A549 (cell line): ENCODE measurements around the gene ANKS1B. TPM values are rescaled to one million over a fixed set of nuclear protein-coding genes. Genes with fewer than 3 reads are reported as not detected.

Experiments used
- ATAC-seq, 2 experiments: fragments of 200-7000 bp in 1 of 2; fragments of >200 bp in 1 of 2; cut with Nextera tagmentation in 1 of 2; cut with Tn5 transposase in 1 of 2; 3 replicates each; pipeline versions ENCODE4 v1.8.0 to v1.9.1; 2018 to 2020; ENCODE audit warnings: mild to moderate bottlenecking in 1 of 2, moderate library complexity in 1 of 2
- CTCF ChIA-PET: fragments of 300-600 bp; sonication (Branson Sonifier 250); formaldehyde crosslinking; extraction: SDS; loops from one replicate; lab custom pipeline; 2021; ENCODE audit warnings: antibody characterized with exemption, inconsistent platforms; lab: Yijun Ruan, JAX
- POLR2A ChIA-PET: fragments of 350-600 bp; formaldehyde crosslinking; extraction: SDS; loops from one replicate; lab custom pipeline; 2021; ENCODE audit warnings: antibody characterized with exemption, inconsistent platforms; lab: Yijun Ruan, JAX
- DNase-seq, 2 experiments: peaks; one replicate each; pipeline versions ENCODE4 v3.0.0 to v3.0.0-alpha.2; 2011 to 2016; ENCODE audit warnings: low read depth in 1 of 2, low spot score in 1 of 2
- FAIRE-seq: peaks from 2 replicates; lab custom pipeline; 2011; peaks lifted over from hg19 to GRCh38; lab: Jason Lieb, UNC
- H3K27ac ChIP-seq, 2 experiments: fragments of >200 bp; sonication (Bioruptor Twin); formaldehyde crosslinking; 3 replicates each; pipeline ENCODE4 v1.5.1; 2016 to 2017
- H3K4me1 ChIP-seq: fragments of >200 bp; sonication (Bioruptor Twin); formaldehyde crosslinking; 3 replicates; pipeline ENCODE4 v1.6.1; 2016
- H3K4me2 ChIP-seq: fragments of >200 bp; sonication (Bioruptor Twin); formaldehyde crosslinking; 3 replicates; pipeline ENCODE4 v1.6.1; 2016
- H3K4me3 ChIP-seq: fragments of >200 bp; sonication (Bioruptor Twin); formaldehyde crosslinking; 3 replicates; pipeline ENCODE4 v1.5.1; 2016
- H3K9me3 ChIP-seq: fragments of >200 bp; sonication (Bioruptor Twin); formaldehyde crosslinking; 3 replicates; pipeline ENCODE4 v1.6.1; 2016
- BHLHE40 ChIP-seq: IDR thresholded peaks from 2 replicates; pipeline ENCODE4 v1.6.1; 2012; ENCODE audit warnings: low read depth, low read length, inconsistent platforms
- EHF ChIP-seq: fragments of 250-450 bp; sonication (Bioruptor Pico); IDR thresholded peaks from 2 replicates; pipeline ENCODE4 v1.5.0; 2020; ENCODE audit warnings: mild to moderate bottlenecking
- EHMT2 ChIP-seq: fragments of 200-600 bp; sonication (generic); IDR thresholded peaks from 2 replicates; pipeline ENCODE4 v1.6.1; 2016; ENCODE audit warnings: antibody characterized with exemption, low read depth, mild to moderate bottlenecking, moderate library complexity
- ESRRA ChIP-seq: fragments of 150-350 bp; IDR thresholded peaks from 2 replicates; pipeline ENCODE4 v1.6.1; 2014; ENCODE audit warnings: mild to moderate bottlenecking, low read length, borderline replicate concordance
- GATA3 ChIP-seq: IDR thresholded peaks from 2 replicates; pipeline ENCODE4 v1.6.1; 2012; ENCODE audit warnings: borderline replicate concordance
- HDAC2 ChIP-seq: fragments of 200-600 bp; sonication (generic); IDR thresholded peaks from 2 replicates; pipeline ENCODE4 v1.6.1; 2016
- HEYL ChIP-seq: fragments of 250-450 bp; sonication (Bioruptor Pico); IDR thresholded peaks from 2 replicates; pipeline ENCODE4 v1.8.0; 2021; ENCODE audit warnings: mild to moderate bottlenecking, moderate library complexity
- JUNB ChIP-seq: fragments of >200 bp; sonication (Bioruptor Twin); formaldehyde crosslinking; IDR thresholded peaks from 2 replicates; pipeline ENCODE4 v1.6.1; 2016
- MAZ ChIP-seq: fragments of 150-350 bp; IDR thresholded peaks from 2 replicates; pipeline ENCODE4 v1.6.1; 2014; ENCODE audit warnings: antibody characterized with exemption, low read depth, low read length, borderline replicate concordance
- MYC ChIP-seq: IDR thresholded peaks from 2 replicates; pipeline ENCODE4 v1.6.1; 2012; ENCODE audit warnings: mild to moderate bottlenecking, inconsistent platforms, low read length, improper control_type of control experiment, borderline replicate concordance
- NFE2L2 ChIP-seq: fragments of 150-350 bp; conservative IDR thresholded peaks from 2 replicates; pipeline ENCODE4 v1.6.1; 2014; ENCODE audit warnings: low read length
- POLR2AphosphoS2 ChIP-seq: conservative IDR thresholded peaks from 2 replicates; pipeline ENCODE4 v1.6.1; 2012; ENCODE audit warnings: low read length, improper control_type of control experiment, inconsistent platforms
- RARB ChIP-seq: fragments of 250-450 bp; sonication (Bioruptor Pico); IDR thresholded peaks from 2 replicates; pipeline ENCODE4 v1.8.0; 2021; ENCODE audit warnings: mild to moderate bottlenecking, moderate library complexity
- RFX5 ChIP-seq: fragments of 450-650 bp; IDR thresholded peaks from 2 replicates; pipeline ENCODE4 v1.7.1; 2014; ENCODE audit warnings: antibody characterized with exemption, mild to moderate bottlenecking, moderate library complexity
- SMC3 ChIP-seq: fragments of >200 bp; sonication (Bioruptor Twin); formaldehyde crosslinking; IDR thresholded peaks from 3 replicates; pipeline ENCODE4 v1.6.1; 2018; ENCODE audit warnings: inconsistent platforms
- TFCP2L1 ChIP-seq: fragments of 250-450 bp; sonication (Bioruptor Pico); IDR thresholded peaks from 2 replicates; pipeline ENCODE4 v1.5.0; 2021; ENCODE audit warnings: mild to moderate bottlenecking
- ZC3H11A ChIP-seq: fragments of 450-650 bp; IDR thresholded peaks from 2 replicates; pipeline ENCODE4 v1.6.1; 2014; ENCODE audit warnings: antibody characterized with exemption, mild to moderate bottlenecking
- ZNF302 ChIP-seq: fragments of 250-450 bp; sonication (Bioruptor Pico); IDR thresholded peaks from 2 replicates; pipeline ENCODE4 v1.9.0; 2021; ENCODE audit warnings: inconsistent platforms, mild to moderate bottlenecking, moderate library complexity
- ZSCAN20 ChIP-seq: fragments of 250-450 bp; sonication (Bioruptor Pico); IDR thresholded peaks from 2 replicates; pipeline ENCODE4 v1.8.0; 2022; ENCODE audit warnings: mild to moderate bottlenecking, moderate library complexity
- WGBS: methylation state at CpG from one replicate; pipeline ENCODE4 v1.1.6; 2017; ENCODE audit errors: missing lambda C conversion rate; 5-methylcytosine and 5-hydroxymethylcytosine counted together
- polyA plus RNA-seq, 4 experiments: library from polyadenylated mRNA; depleted of rRNA in 3 of 4; stranded (reverse); fragments of >200 nt; fragmentation: RNase III in 1 of 4; extraction: RNeasy Plus Mini Kit Qiagen cat#74134 plus additional on column Dnase treatment in 1 of 4; gene quantifications; 2 replicates in 3 of 4; 3 replicates in 1 of 4; pipeline ENCODE4 v1.2.3, GENCODE V29; 2011 to 2017
- TF ChIP-seq, protein P1 (sequence below): IDR thresholded peaks from 2 replicates; pipeline ENCODE4 v1.6.1; 2012
- TF ChIP-seq, protein P2 (sequence below): fragments of >200 bp; sonication (Bioruptor Twin); formaldehyde crosslinking; IDR thresholded peaks from 3 replicates; pipeline ENCODE4 v1.6.1; 2016
- TF ChIP-seq, protein P3 (sequence below): fragments of 250-450 bp; sonication (Bioruptor Pico); IDR thresholded peaks from 2 replicates; pipeline ENCODE4 v1.5.0; 2020; ENCODE audit warnings: low read depth, mild to moderate bottlenecking, moderate library complexity
- TF ChIP-seq, protein P4 (sequence below): fragments of 200-600 bp; sonication (generic); IDR thresholded peaks from 2 replicates; pipeline ENCODE4 v1.6.1; 2016; ENCODE audit warnings: antibody characterized with exemption, mild to moderate bottlenecking, moderate library complexity
- TF ChIP-seq, protein P5 (sequence below): fragments of >200 bp; sonication (Bioruptor Twin); formaldehyde crosslinking; IDR thresholded peaks from 3 replicates; pipeline ENCODE4 v1.5.1; 2016

The ANKS1B gene
- polyA plus RNA-seq, 2 of the 4 experiments (the other 2 are of a cell fraction) = 1.5 to 2.2 TPM

DNA sequence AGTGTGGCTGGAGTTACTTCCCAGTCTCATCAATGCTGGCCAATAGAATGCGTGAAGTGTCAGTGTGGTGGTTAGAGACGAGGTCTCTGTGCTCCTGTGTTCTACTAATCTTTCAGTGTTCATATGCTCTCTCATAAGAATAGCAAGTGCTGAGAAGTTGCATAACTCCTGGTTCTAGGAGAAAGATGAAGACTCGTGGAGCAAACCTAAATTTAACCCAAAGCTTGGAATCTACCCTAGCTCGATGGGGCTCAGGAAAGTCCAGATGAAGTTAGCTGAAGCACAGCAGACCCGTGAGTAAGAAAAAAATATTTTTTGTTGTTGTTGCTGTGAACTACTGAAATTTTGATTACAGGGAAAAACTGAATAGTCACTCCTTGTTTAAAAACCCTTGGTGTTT, 927.1 kb downstream of the ANKS1B start:
- ChIA-PET CTCF (interaction anchor here (1.1 to 1.9 kb wide), 2 partner anchors 14 to 59 kb away, joined by 4 to 5 read pairs; no protein-coding TSS in a partner anchor), POLR2A (no interaction called here)
- TF ChIP-seq ZC3H11A (no peak), HDAC2 (no peak), SMC3 (no peak), MAZ (no peak), TFCP2L1 (no peak), EHF (CRISPR knock-in tag) (no peak), ZNF302 (no peak), RARB (CRISPR knock-in tag) (no peak), BHLHE40 (no peak)
- TF ChIP-seq, protein P1, sequence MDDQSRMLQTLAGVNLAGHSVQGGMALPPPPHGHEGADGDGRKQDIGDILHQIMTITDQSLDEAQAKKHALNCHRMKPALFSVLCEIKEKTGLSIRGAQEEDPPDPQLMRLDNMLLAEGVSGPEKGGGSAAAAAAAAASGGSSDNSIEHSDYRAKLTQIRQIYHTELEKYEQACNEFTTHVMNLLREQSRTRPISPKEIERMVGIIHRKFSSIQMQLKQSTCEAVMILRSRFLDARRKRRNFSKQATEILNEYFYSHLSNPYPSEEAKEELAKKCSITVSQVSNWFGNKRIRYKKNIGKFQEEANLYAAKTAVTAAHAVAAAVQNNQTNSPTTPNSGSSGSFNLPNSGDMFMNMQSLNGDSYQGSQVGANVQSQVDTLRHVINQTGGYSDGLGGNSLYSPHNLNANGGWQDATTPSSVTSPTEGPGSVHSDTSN = no peak
- TF ChIP-seq, protein P2, sequence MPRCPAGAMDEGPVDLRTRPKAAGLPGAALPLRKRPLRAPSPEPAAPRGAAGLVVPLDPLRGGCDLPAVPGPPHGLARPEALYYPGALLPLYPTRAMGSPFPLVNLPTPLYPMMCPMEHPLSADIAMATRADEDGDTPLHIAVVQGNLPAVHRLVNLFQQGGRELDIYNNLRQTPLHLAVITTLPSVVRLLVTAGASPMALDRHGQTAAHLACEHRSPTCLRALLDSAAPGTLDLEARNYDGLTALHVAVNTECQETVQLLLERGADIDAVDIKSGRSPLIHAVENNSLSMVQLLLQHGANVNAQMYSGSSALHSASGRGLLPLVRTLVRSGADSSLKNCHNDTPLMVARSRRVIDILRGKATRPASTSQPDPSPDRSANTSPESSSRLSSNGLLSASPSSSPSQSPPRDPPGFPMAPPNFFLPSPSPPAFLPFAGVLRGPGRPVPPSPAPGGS = no peak
- TF ChIP-seq, protein P3, sequence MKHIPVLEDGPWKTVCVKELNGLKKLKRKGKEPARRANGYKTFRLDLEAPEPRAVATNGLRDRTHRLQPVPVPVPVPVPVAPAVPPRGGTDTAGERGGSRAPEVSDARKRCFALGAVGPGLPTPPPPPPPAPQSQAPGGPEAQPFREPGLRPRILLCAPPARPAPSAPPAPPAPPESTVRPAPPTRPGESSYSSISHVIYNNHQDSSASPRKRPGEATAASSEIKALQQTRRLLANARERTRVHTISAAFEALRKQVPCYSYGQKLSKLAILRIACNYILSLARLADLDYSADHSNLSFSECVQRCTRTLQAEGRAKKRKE (CRISPR knock-in tag) = no peak
- FAIRE-seq (no peak), DNase-seq (no peak), ATAC-seq (no peak)
- Histone ChIP-seq H3K4me2 (no peak overlapping the region), H3K9me3 (no peaks in the 10 kb centered on the region), H3K4me3 (no peak overlapping the region), H3K27ac (no peak overlapping the region), H3K4me1 (no peaks in the 10 kb centered on the region)
- WGBS = 21% methylated on average over 5 of the region's 5 CpGs

DNA sequence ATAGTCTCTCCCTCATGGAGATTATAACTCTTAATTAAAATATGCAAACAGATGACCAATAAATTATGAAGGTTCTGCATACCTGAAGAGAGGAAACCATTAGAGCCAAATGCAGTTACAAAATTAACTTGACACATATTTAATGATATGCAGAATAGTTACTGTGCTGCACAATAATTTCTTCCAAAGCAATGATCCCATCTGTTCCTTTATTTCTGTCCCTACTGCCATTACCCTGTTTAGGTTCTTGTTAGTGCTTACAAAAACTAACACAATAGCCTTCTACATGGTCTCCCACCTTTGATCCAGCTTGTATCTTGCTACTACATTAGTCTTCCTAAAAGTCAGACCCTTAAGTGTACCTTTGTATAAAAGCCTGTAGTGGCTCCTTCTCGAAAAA, 928.5 kb downstream of the ANKS1B start:
- POLR2A ChIA-PET = no interaction called here
- DNase-seq (no peak), FAIRE-seq (no peak), ATAC-seq (no peak)
- no peak overlapping the region for H3K27ac ChIP-seq
- TF ChIP-seq SMC3 (no peak), NFE2L2 (no peak), ZC3H11A (no peak), JUNB (no peak), ZSCAN20 (CRISPR knock-in tag) (no peak), ESRRA (no peak), HEYL (CRISPR knock-in tag) (no peak), GATA3 (no peak), EHMT2 (no peak), RFX5 (no peak), MYC (no peak), BHLHE40 (no peak), POLR2AphosphoS2 (no peak)
- TF ChIP-seq, protein P3 (CRISPR knock-in tag) = no peak
- TF ChIP-seq, protein P4, sequence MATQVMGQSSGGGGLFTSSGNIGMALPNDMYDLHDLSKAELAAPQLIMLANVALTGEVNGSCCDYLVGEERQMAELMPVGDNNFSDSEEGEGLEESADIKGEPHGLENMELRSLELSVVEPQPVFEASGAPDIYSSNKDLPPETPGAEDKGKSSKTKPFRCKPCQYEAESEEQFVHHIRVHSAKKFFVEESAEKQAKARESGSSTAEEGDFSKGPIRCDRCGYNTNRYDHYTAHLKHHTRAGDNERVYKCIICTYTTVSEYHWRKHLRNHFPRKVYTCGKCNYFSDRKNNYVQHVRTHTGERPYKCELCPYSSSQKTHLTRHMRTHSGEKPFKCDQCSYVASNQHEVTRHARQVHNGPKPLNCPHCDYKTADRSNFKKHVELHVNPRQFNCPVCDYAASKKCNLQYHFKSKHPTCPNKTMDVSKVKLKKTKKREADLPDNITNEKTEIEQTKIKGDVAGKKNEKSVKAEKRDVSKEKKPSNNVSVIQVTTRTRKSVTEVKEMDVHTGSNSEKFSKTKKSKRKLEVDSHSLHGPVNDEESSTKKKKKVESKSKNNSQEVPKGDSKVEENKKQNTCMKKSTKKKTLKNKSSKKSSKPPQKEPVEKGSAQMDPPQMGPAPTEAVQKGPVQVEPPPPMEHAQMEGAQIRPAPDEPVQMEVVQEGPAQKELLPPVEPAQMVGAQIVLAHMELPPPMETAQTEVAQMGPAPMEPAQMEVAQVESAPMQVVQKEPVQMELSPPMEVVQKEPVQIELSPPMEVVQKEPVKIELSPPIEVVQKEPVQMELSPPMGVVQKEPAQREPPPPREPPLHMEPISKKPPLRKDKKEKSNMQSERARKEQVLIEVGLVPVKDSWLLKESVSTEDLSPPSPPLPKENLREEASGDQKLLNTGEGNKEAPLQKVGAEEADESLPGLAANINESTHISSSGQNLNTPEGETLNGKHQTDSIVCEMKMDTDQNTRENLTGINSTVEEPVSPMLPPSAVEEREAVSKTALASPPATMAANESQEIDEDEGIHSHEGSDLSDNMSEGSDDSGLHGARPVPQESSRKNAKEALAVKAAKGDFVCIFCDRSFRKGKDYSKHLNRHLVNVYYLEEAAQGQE = no peak
- TF ChIP-seq, protein P5, sequence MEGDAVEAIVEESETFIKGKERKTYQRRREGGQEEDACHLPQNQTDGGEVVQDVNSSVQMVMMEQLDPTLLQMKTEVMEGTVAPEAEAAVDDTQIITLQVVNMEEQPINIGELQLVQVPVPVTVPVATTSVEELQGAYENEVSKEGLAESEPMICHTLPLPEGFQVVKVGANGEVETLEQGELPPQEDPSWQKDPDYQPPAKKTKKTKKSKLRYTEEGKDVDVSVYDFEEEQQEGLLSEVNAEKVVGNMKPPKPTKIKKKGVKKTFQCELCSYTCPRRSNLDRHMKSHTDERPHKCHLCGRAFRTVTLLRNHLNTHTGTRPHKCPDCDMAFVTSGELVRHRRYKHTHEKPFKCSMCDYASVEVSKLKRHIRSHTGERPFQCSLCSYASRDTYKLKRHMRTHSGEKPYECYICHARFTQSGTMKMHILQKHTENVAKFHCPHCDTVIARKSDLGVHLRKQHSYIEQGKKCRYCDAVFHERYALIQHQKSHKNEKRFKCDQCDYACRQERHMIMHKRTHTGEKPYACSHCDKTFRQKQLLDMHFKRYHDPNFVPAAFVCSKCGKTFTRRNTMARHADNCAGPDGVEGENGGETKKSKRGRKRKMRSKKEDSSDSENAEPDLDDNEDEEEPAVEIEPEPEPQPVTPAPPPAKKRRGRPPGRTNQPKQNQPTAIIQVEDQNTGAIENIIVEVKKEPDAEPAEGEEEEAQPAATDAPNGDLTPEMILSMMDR = no peak
- H3K9me3 ChIP-seq = no peaks in the 10 kb centered on the region
- CTCF ChIA-PET = no interaction called here
- H3K4me2 ChIP-seq = no peak overlapping the region
- WGBS = 5% methylated on average over 1 of the region's 1 CpG
- no peaks in the 10 kb centered on the region for H3K4me1 ChIP-seq
- no peak overlapping the region for H3K4me3 ChIP-seq
